H9 (cell line): ENCODE data around the gene NDUFA3. TPM values are rescaled to one million over a fixed set of nuclear protein-coding genes. Genes with fewer than 3 reads are reported as not detected.

ENCODE experiments used
- DNase-seq: peaks from one replicate; pipeline ENCODE4 v3.0.0-alpha.2; 2017
- H2AFZ ChIP-seq: one replicate; pipeline ENCODE4 v1.6.1; 2013; ENCODE audit warnings: mild to moderate bottlenecking, low read length, control low read depth, moderate library complexity
- H2AK5ac ChIP-seq: 2 replicates; pipeline ENCODE4 v1.6.1; 2013; ENCODE audit warnings: low read length, control low read depth, mixed read lengths; ENCODE audit not compliant: insufficient read length
- H2BK120ac ChIP-seq: one replicate; pipeline ENCODE4 v1.6.1; 2013; ENCODE audit warnings: low read depth, mild to moderate bottlenecking, low read length, control low read depth, inconsistent platforms; ENCODE audit not compliant: poor library complexity, severe bottlenecking
- H2BK12ac ChIP-seq: 2 replicates; pipeline ENCODE4 v1.6.1; 2013; ENCODE audit warnings: low read length, control low read depth, mixed read lengths, low read depth; ENCODE audit not compliant: insufficient read length
- H2BK15ac ChIP-seq: 2 replicates; pipeline ENCODE4 v1.6.1; 2013; ENCODE audit warnings: low read depth, low read length, control low read depth
- H2BK20ac ChIP-seq: one replicate; pipeline ENCODE4 v1.6.1; 2013; ENCODE audit warnings: low read depth, mild to moderate bottlenecking, low read length, control low read depth, inconsistent platforms; ENCODE audit not compliant: poor library complexity, severe bottlenecking
- H2BK5ac ChIP-seq: 2 replicates; pipeline ENCODE4 v1.6.1; 2013; ENCODE audit warnings: low read length, control low read depth, mixed read lengths; ENCODE audit not compliant: insufficient read length
- H3K14ac ChIP-seq: 2 replicates; pipeline ENCODE4 v1.6.1; 2013; ENCODE audit warnings: low read length, control low read depth; ENCODE audit not compliant: insufficient read depth
- H3K18ac ChIP-seq: 2 replicates; pipeline ENCODE4 v1.6.1; 2013; ENCODE audit warnings: low read depth, mild to moderate bottlenecking, mixed read lengths, low read length, control low read depth; ENCODE audit not compliant: insufficient read length
- H3K23ac ChIP-seq: 2 replicates; pipeline ENCODE4 v1.6.1; 2013; ENCODE audit warnings: low read length, control low read depth, mixed read lengths, low read depth; ENCODE audit not compliant: insufficient read length
- H3K23me2 ChIP-seq: 2 replicates; pipeline ENCODE4 v1.6.1; 2013; ENCODE audit warnings: low read depth, mild to moderate bottlenecking, mixed read lengths, low read length, control low read depth; ENCODE audit not compliant: insufficient read length, poor library complexity, severe bottlenecking
- H3K27ac ChIP-seq: 2 replicates; pipeline ENCODE4 v1.5.1; 2013; ENCODE audit warnings: low read length, control low read depth, mixed read lengths, low read depth; ENCODE audit not compliant: insufficient read length
- H3K27me3 ChIP-seq: 2 replicates; pipeline ENCODE4 v1.6.1; 2013; ENCODE audit warnings: low read length, control low read depth, inconsistent platforms; ENCODE audit not compliant: insufficient read depth
- H3K4ac ChIP-seq: 2 replicates; pipeline ENCODE4 v1.6.1; 2013; ENCODE audit warnings: low read depth, mild to moderate bottlenecking, control low read depth, inconsistent platforms, low read length, moderate library complexity
- H3K4me1 ChIP-seq: 2 replicates; pipeline ENCODE4 v1.6.1; 2013; ENCODE audit warnings: low read length, control low read depth, inconsistent platforms; ENCODE audit not compliant: insufficient read depth
- H3K4me2 ChIP-seq: 2 replicates; pipeline ENCODE4 v1.6.1; 2013; ENCODE audit warnings: low read length, control low read depth, mixed read lengths; ENCODE audit not compliant: insufficient read length, insufficient read depth
- H3K56ac ChIP-seq: 2 replicates; pipeline ENCODE4 v1.6.1; 2013; ENCODE audit warnings: low read depth, mild to moderate bottlenecking, mixed read lengths, low read length, control low read depth; ENCODE audit not compliant: insufficient read length
- H3K79me1 ChIP-seq: 2 replicates; pipeline ENCODE4 v1.6.1; 2013; ENCODE audit warnings: low read depth, mild to moderate bottlenecking, moderate library complexity, low read length, control low read depth, inconsistent platforms; ENCODE audit not compliant: insufficient read depth, poor library complexity, severe bottlenecking
- H3K79me2 ChIP-seq: 2 replicates; pipeline ENCODE4 v1.6.1; 2013; ENCODE audit warnings: low read length, control low read depth, inconsistent platforms; ENCODE audit not compliant: insufficient read depth
- H3K9ac ChIP-seq: 2 replicates; pipeline ENCODE4 v1.6.1; 2013; ENCODE audit warnings: low read length, control low read depth, mixed read lengths; ENCODE audit not compliant: insufficient read length; ENCODE audit errors: extremely low read depth
- H3K9me3 ChIP-seq: one replicate; pipeline ENCODE4 v1.6.1; 2013; ENCODE audit warnings: low read depth, low read length, inconsistent platforms; ENCODE audit not compliant: control insufficient read depth
- H3T11ph ChIP-seq: one replicate; pipeline ENCODE4 v1.6.1; 2013; ENCODE audit warnings: mild to moderate bottlenecking, low read length, control low read depth, inconsistent platforms
- H4K20me1 ChIP-seq: one replicate; pipeline ENCODE4 v1.6.1; 2013; ENCODE audit not compliant: control insufficient read depth, insufficient read length, insufficient read depth
- H4K5ac ChIP-seq: 2 replicates; pipeline ENCODE4 v1.6.1; 2013; ENCODE audit warnings: low read depth, mild to moderate bottlenecking, mixed read lengths, low read length, control low read depth; ENCODE audit not compliant: insufficient read length
- H4K8ac ChIP-seq: replicated peaks from 2 replicates; pipeline ENCODE4 v1.6.1; 2013; ENCODE audit warnings: low read length, control low read depth, mixed read lengths, low read depth; ENCODE audit not compliant: insufficient read length
- H4K91ac ChIP-seq: 2 replicates; pipeline ENCODE4 v1.6.1; 2013; ENCODE audit warnings: low read depth, mild to moderate bottlenecking, moderate library complexity, mixed read lengths, low read length, control low read depth; ENCODE audit not compliant: insufficient read length
- H3K27ac Mint-ChIP-seq, 3 experiments: 2 replicates in 2 of 3; 3 replicates in 1 of 3; pipeline ENCODE4 v1.8.0; 2020 to 2021; ENCODE audit warnings: mixed read lengths in 3 of 3, mild to moderate bottlenecking in 1 of 3, moderate library complexity in 1 of 3
- H3K27me3 Mint-ChIP-seq: 2 replicates; pipeline ENCODE4 v1.8.0; 2021; ENCODE audit warnings: low read depth, mild to moderate bottlenecking, moderate library complexity, mixed read lengths
- H3K36me3 Mint-ChIP-seq, 3 experiments: 2 replicates in 2 of 3; 3 replicates in 1 of 3; pipeline ENCODE4 v1.8.0; 2020 to 2021; ENCODE audit warnings: low read depth in 3 of 3, mixed read lengths in 3 of 3; ENCODE audit not compliant: insufficient read depth in 1 of 3
- H3K4me1 Mint-ChIP-seq, 2 experiments: 2 replicates each; pipeline ENCODE4 v1.8.0; 2020; ENCODE audit warnings: mixed read lengths in 2 of 2
- H3K4me3 Mint-ChIP-seq, 2 experiments: 2 replicates in 1 of 2; 3 replicates in 1 of 2; pipeline ENCODE4 v1.8.0; 2020 to 2021; ENCODE audit warnings: mild to moderate bottlenecking in 2 of 2, mixed read lengths in 2 of 2, moderate library complexity in 1 of 2
- H3K9me3 Mint-ChIP-seq, 2 experiments: 2 replicates in 1 of 2; 3 replicates in 1 of 2; pipeline ENCODE4 v1.8.0; 2020; ENCODE audit warnings: mild to moderate bottlenecking in 2 of 2, mixed read lengths in 2 of 2, moderate library complexity in 1 of 2
- CTCF ChIP-seq: fragments of 200-600 bp; sonication (generic); conservative IDR thresholded peaks from 3 replicates; pipeline ENCODE4 v1.8.0; 2021; ENCODE audit warnings: antibody characterized with exemption, mild to moderate bottlenecking
- WGBS: extraction: QIAGEN DNeasy Blood & Tissue Kit; methylation state at CpG from one replicate; pipeline ENCODE4 v1.1.7; 2013; ENCODE audit warnings: missing lambda C conversion rate, low lambda C conversion rate, mixed read lengths; ENCODE audit not compliant: insufficient read length; ENCODE audit errors: extremely low coverage; 5-methylcytosine and 5-hydroxymethylcytosine counted together
- total RNA-seq: library from RNA; stranded (reverse); gene quantifications from 2 replicates; pipeline ENCODE4 v1.2.1, GENCODE V29; 2021

NDUFA3 gene
- total RNA-seq, 1 experiment from 2014 or later: 174 TPM

GRCh38 chr19:54128796-54129616 is 26.4 kb downstream of the NDUFA3 start:
- no peak overlapping the region for H2BK15ac ChIP-seq
- TF ChIP-seq CTCF: no peak
- peaks cover 34 to 77% (median 63%) of the 10 kb centered on the region in 3 experiments; a peak in 6 of 7 replicates for H3K36me3 Mint-ChIP-seq
- H3K27ac Mint-ChIP-seq: no peak overlapping the region
- H2BK120ac ChIP-seq: no peak overlapping the region
- H3K27ac ChIP-seq: no peak overlapping the region
- no peak for DNase-seq
- no peaks in the 10 kb centered on the region for H3K4me1 ChIP-seq
- H3K9me3 ChIP-seq: peaks cover 4% of the 10 kb centered on the region
- H3K4me1 Mint-ChIP-seq: no peaks in the 10 kb centered on the region
- no CpG with 5 or more reads among the region's 41 CpGs for WGBS
- H4K5ac ChIP-seq: no peak overlapping the region
- no peak overlapping the region for H3K18ac ChIP-seq
- H4K20me1 ChIP-seq: peaks cover 3% of the 10 kb centered on the region
- no peak overlapping the region for H2BK5ac ChIP-seq
- H3K4ac ChIP-seq: no peak overlapping the region
- H3K9me3 Mint-ChIP-seq: peaks cover 6 to 7% of the 10 kb centered on the region in 2 experiments; a peak in 4 of 5 replicates
- H2AFZ ChIP-seq: no peak overlapping the region
- no peak overlapping the region for H3K4me3 Mint-ChIP-seq
- H2AK5ac ChIP-seq: no peak overlapping the region
- H2BK20ac ChIP-seq: no peak overlapping the region
- peaks cover 1% of the 10 kb centered on the region; the same call in 1 of the 2 replicates for H3K27me3 Mint-ChIP-seq
- no peak overlapping the region for H2BK12ac ChIP-seq
- H3K23ac ChIP-seq: no peak overlapping the region
- no peak overlapping the region for H4K91ac ChIP-seq
- no peak overlapping the region for H3K14ac ChIP-seq
- H3K4me2 ChIP-seq: no peak overlapping the region
- H3K79me2 ChIP-seq: no peaks in the 10 kb centered on the region
- no peak overlapping the region for H4K8ac ChIP-seq
- no peaks in the 10 kb centered on the region for H3K27me3 ChIP-seq
- peaks cover 4% of the 10 kb centered on the region for H3K23me2 ChIP-seq
- no peak overlapping the region for H3K9ac ChIP-seq
- H3T11ph ChIP-seq: no peak overlapping the region
- peaks cover 4% of the 10 kb centered on the region for H3K79me1 ChIP-seq
- no peak overlapping the region for H3K56ac ChIP-seq
